ENCODE results near the gene ACSM6. TPM values are rescaled to one million over a fixed set of nuclear protein-coding genes. Genes with fewer than 3 reads are reported as not detected.

ACSM6 gene
- total RNA-seq, 2 donors from 2014 or later: not detected

- no peak for DNase-seq (ENCODE audit: low spot score)
- peaks cover 18% of the 10 kb centered on the region for H3K36me3 ChIP-seq
- no peak for TF ChIP-seq CTCF (IDR thresholded peaks at IDR 0.05)
- peak overlapping the region; percentile 12 for H3K4me3 ChIP-seq
- peaks cover 35 to 75% of the 10 kb centered on the region in 2 donors for H3K4me1 ChIP-seq (ENCODE audit: control insufficient read depth in 1 of 2, low read depth in 2 of 2)
- ATAC-seq (ENCODE audit: insufficient number of reproducible peaks, low FRiP score, low read depth): no peak
- H3K27me3 ChIP-seq (replicated peaks; ENCODE audit: insufficient read depth): no peaks in the 10 kb centered on the region
- H3K9me3 ChIP-seq: no peaks in the 10 kb centered on the region
- peak overlapping the region; percentile 78 to 81 for H3K27ac ChIP-seq
Measured at GRCh38 chr10:95249467-95249866, 55.4 kb downstream of the ACSM6 start.

- ATAC-seq (ENCODE audit: insufficient number of reproducible peaks, low FRiP score, low read depth) (no peak), DNase-seq (ENCODE audit: low spot score) (no peak)
- Histone ChIP-seq H3K27ac (peak overlapping the region; percentile 67 to 78), H3K27me3 (replicated peaks; ENCODE audit: insufficient read depth) (no peaks in the 10 kb centered on the region), H3K4me3 (no peak overlapping the region), H3K36me3 (peaks cover 5% of the 10 kb centered on the region), H3K9me3 (no peaks in the 10 kb centered on the region), H3K4me1 (ENCODE audit: control insufficient read depth in 1 of 2, low read depth in 2 of 2) (peaks cover 35 to 75% of the 10 kb centered on the region in 2 donors)
- no peak for TF ChIP-seq CTCF (IDR thresholded peaks at IDR 0.05)
Measured at GRCh38 chr10:95250856-95251255, 56.8 kb downstream of the ACSM6 start.

GRCh38 chr10:95253007-95253406 is 59.0 kb downstream of the ACSM6 start:
- Histone ChIP-seq H3K36me3 (no peaks in the 10 kb centered on the region), H3K27me3 (replicated peaks; ENCODE audit: insufficient read depth) (no peaks in the 10 kb centered on the region), H3K9me3 (no peaks in the 10 kb centered on the region), H3K27ac (no peak overlapping the region), H3K4me3 (no peak overlapping the region), H3K4me1 (ENCODE audit: control insufficient read depth in 1 of 2, low read depth in 2 of 2) (peaks cover 23 to 59% of the 10 kb centered on the region in 2 donors)
- DNase-seq (ENCODE audit: low spot score): no peak
- ATAC-seq (ENCODE audit: insufficient number of reproducible peaks, low FRiP score, low read depth): no peak
- TF ChIP-seq CTCF (IDR thresholded peaks at IDR 0.05): no peak

- no peaks in the 10 kb centered on the region for H3K9me3 ChIP-seq
- no peak overlapping the region for H3K27ac ChIP-seq
- no peaks in the 10 kb centered on the region for H3K36me3 ChIP-seq
- H3K27me3 ChIP-seq (replicated peaks; ENCODE audit: insufficient read depth): no peaks in the 10 kb centered on the region
- DNase-seq (ENCODE audit: low spot score) (no peak), ATAC-seq (ENCODE audit: insufficient number of reproducible peaks, low FRiP score, low read depth) (no peak)
- no peak for TF ChIP-seq CTCF (IDR thresholded peaks at IDR 0.05)
- H3K4me3 ChIP-seq: no peak overlapping the region
- H3K4me1 ChIP-seq (ENCODE audit: control insufficient read depth in 1 of 2, low read depth in 2 of 2): peaks cover 18 to 52% of the 10 kb centered on the region in 2 donors
Measured at GRCh38 chr10:95253686-95254085, 59.6 kb downstream of the ACSM6 start.

GRCh38 chr10:95254629-95255028 is 60.6 kb downstream of the ACSM6 start:
- TF ChIP-seq CTCF (IDR thresholded peaks at IDR 0.05): no peak
- no peak for ATAC-seq (ENCODE audit: insufficient number of reproducible peaks, low FRiP score, low read depth)
- H3K27me3 ChIP-seq (replicated peaks; ENCODE audit: insufficient read depth): no peaks in the 10 kb centered on the region
- no peaks in the 10 kb centered on the region for H3K9me3 ChIP-seq
- peaks cover 5% of the 10 kb centered on the region for H3K36me3 ChIP-seq
- H3K4me3 ChIP-seq: no peak overlapping the region
- peak overlapping the region in 1 of 2 donors; percentile 24 for H3K27ac ChIP-seq
- peaks cover 10 to 43% of the 10 kb centered on the region in 2 donors for H3K4me1 ChIP-seq (ENCODE audit: control insufficient read depth in 1 of 2, low read depth in 2 of 2)
- DNase-seq (ENCODE audit: low spot score): no peak
